Measurements from ENCODE around the gene SLC43A3. TPM values are rescaled to one million over a fixed set of nuclear protein-coding genes. Genes with fewer than 3 reads are reported as not detected.

The SLC43A3 gene
- total RNA-seq, 1 donor from 2014 or later = 66.0 TPM

DNA sequence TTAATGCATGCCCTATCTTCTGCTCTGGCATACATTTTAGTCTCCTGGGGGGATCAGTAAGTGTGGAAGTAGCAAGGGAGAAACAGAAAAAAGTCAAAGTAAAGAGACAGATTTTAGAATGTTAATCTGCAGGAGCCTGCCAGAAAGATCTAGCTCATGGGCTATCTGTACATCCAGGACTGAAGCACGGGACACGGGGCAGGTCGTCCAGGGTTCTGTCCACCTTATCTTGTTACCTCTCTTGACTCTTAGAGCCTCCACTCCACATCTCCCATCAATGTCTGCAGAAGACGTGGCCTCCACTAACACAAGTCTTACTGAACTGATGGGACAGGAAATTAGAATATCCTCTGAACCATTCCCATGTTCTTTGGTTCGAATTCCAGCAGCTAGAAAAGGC is 1.7 kb upstream of the SLC43A3 start:
- DNase-seq (ENCODE audit: low read depth) = no peak
- H3K4me3 ChIP-seq (ENCODE audit: low read depth, low read length) = no peak overlapping the region
- TF ChIP-seq, protein P1, sequence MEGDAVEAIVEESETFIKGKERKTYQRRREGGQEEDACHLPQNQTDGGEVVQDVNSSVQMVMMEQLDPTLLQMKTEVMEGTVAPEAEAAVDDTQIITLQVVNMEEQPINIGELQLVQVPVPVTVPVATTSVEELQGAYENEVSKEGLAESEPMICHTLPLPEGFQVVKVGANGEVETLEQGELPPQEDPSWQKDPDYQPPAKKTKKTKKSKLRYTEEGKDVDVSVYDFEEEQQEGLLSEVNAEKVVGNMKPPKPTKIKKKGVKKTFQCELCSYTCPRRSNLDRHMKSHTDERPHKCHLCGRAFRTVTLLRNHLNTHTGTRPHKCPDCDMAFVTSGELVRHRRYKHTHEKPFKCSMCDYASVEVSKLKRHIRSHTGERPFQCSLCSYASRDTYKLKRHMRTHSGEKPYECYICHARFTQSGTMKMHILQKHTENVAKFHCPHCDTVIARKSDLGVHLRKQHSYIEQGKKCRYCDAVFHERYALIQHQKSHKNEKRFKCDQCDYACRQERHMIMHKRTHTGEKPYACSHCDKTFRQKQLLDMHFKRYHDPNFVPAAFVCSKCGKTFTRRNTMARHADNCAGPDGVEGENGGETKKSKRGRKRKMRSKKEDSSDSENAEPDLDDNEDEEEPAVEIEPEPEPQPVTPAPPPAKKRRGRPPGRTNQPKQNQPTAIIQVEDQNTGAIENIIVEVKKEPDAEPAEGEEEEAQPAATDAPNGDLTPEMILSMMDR (conservative IDR thresholded peaks at IDR 0.05; ENCODE audit: low read depth, low read length) = no peak

DNA sequence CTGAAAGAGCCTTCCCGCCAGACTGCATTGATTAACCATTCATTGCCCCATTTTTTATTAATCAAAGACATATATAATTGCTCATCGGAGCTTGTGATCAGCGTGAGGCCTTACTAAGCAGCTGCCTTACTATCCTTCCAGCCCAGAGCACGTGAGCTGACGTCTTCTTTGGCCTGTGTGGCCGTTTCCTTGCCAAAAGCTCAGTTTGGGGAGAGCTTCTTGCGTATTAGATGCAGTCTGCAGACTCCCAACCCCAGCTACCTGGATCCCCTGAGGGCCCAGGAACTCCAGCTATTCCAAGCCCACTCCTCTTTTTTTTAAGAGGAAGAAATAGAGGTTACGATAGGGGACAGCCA is 784 bp upstream of the SLC43A3 start:
- TF ChIP-seq, protein P1 (conservative IDR thresholded peaks at IDR 0.05; ENCODE audit: low read depth, low read length) = no peak
- no peak for DNase-seq (ENCODE audit: low read depth)

DNA sequence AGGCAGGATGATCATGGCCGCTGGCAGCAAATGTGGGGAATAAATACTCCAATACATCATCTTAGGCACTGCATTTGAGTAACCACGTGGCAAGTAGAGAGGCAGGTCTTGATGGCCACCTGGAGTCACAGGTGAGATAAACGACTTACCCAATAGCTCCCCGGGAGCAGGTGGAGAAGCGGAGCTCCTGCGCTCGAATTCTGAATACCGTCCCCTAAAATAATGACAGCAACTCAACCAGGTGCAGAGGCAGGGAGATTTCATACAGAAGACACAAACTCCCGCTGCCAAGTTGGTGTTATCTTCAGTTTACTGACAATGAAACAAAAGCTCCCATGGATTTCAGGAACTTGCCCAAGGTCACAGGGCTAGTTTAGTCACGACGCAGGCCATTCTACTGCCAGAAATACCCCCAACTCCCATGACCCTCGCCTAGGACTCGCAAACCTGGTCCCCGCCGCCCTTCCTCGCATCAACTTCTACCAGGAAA is 437 bp downstream of the SLC43A3 start:
- TF ChIP-seq, protein P1 (conservative IDR thresholded peaks at IDR 0.05; ENCODE audit: low read depth, low read length) = no peak
- peak overlapping the region; percentile 48 for H3K4me3 ChIP-seq (ENCODE audit: low read depth, low read length)
- DNase-seq (ENCODE audit: low read depth) = no peak

More for the DNA sequence above, 784 bp upstream of the SLC43A3 start:
- no peak overlapping the region for H3K4me3 ChIP-seq (ENCODE audit: low read depth, low read length)

DNA sequence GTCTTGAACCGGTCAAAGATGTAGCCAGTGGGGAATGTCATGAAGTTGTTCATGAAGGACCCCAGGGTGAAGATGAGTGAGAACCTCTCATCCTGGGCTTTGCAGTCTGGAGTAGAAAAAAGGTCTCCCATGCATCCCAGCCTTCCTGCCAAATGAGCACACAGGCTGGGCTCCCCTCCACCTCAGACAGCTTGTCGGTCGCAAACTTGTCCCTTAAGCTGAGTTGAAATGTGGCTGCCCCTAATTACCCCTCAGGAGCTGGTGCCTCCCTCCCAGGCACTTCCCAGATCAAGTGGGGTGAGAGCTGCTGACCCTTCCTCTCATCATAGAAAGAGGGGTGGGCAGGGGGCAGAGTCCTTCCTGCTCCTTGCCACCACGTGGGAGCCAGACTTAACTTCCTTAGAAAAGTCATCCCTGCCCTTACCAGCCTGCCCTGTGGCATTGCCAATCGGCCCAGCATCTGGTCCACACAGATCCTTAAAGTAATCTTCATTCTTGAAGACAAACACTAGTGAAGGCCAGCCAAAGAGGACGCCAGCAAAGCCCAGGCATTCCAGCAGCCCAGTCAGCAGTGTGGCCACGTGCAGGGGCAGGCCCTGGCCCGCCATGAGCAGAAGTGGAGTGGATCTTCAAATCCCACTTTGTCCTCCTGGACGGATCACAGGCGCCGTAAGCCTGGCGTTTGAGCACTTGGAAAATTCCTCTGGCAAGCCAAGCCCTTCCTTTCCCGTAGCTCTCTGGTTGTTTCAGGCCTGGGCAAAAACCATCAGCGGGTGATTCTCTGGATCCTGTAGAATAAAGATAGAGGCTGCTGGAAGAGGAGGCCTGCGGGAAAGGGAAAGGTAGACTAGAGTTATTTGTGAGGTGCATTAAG is 1.1 kb downstream of the SLC43A3 start:
- TF ChIP-seq, protein P1 (conservative IDR thresholded peaks at IDR 0.05; ENCODE audit: low read depth, low read length) = no peak
- DNase-seq (ENCODE audit: low read depth) = no peak
- H3K4me3 ChIP-seq (ENCODE audit: low read depth, low read length) = peak overlapping the region; percentile 48

DNA sequence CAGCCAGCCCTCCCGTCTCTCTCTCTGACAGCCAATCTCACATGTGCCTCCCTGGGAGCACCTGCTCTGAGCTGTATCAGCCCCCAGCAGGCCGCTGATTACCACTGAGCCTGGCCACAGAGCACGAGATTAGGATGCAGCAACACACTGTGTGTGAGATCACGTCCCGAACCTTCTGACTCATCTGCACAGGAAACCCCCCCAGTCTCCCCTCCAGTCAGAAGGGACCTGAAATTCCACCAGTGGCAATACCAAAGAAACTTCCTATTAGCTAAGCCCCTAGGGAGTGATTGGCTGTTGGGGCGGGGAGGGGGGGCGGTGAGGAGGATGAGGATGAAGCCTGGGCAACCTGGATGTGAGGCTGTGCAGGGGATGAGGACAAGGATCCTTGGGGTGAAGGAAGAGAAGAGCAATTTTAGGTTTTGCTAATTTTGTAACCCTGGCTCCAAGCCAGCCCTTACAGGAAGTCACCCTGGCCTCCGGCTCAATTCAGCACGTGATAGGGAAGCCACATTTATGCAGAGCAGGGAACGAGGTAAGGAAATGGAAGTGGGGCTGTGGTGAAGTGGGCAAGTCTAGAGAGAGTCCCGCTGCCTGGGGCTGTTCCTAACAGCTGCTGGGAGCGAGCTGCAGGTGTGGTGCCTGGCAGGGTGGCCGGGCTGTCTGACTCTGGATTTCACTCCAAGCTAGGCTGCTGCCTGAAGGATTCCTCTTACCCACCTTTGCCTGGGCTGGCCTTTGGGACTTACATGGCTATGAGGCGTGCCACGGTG is 1.9 kb downstream of the SLC43A3 start:
- DNase-seq (ENCODE audit: low read depth) = peak; percentile 89
- TF ChIP-seq, protein P1 (conservative IDR thresholded peaks at IDR 0.05; ENCODE audit: low read depth, low read length) = no peak
- no peak overlapping the region for H3K4me3 ChIP-seq (ENCODE audit: low read depth, low read length)

DNA sequence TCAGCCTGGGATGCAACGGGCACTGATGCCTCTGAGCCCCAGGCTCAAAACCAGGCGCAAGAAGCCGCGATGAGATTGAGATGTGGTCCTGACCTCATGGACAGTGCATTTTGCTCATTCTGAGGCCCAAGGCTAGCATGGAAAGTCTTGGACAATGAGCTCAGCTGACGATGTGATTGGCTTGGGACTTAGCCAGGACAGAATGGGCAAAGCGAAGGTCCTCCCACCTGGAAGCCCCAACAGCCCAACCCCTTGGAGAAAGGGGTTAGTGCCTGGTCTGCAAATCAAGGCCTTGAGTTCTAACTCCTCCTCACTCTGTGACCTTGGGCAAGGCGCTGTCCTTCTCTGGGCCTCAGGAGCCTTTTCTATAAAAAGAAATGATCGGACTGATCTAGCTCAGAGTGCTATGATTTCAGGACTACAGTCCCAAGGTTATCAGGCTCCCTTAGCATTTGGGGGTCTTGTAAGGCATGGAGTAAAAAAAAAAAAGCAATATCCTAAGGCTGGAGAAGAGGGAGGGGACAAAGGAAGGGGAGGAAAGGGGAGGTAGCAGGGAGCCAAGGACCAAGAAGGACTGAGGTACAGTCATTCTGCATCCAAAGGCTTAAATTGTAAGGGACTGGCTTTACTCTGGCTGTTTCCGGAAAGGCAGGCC is 2.7 kb downstream of the SLC43A3 start:
- no peak for DNase-seq (ENCODE audit: low read depth)
- TF ChIP-seq, protein P1 (conservative IDR thresholded peaks at IDR 0.05; ENCODE audit: low read depth, low read length) = no peak
- no peak overlapping the region for H3K4me3 ChIP-seq (ENCODE audit: low read depth, low read length)

All from epithelial cell of proximal tubule (primary cell).